IPS-18c (cell line): ENCODE data around the gene EDAR.

Experiments
- H3K4me3 ChIP-seq: 2 replicates; pipeline ENCODE4 v1.7.0; 2013; ENCODE audit warnings: low read depth, mild to moderate bottlenecking, low read length, moderate library complexity; ENCODE audit not compliant: insufficient read depth
- H3K9me3 ChIP-seq: one replicate; pipeline ENCODE4 v1.6.1; 2013; ENCODE audit warnings: mild to moderate bottlenecking, low read length, moderate library complexity; ENCODE audit not compliant: control insufficient read depth, insufficient read depth

EDAR gene

GRCh38 chr2:108910541-108911396, 78.3 kb downstream of the EDAR start:
- Histone ChIP-seq H3K4me3 (no peak overlapping the region), H3K9me3 (no peaks in the 10 kb centered on the region)

- H3K9me3 ChIP-seq: no peaks in the 10 kb centered on the region
- H3K4me3 ChIP-seq: no peak overlapping the region
These were observed 79.0 kb downstream of the EDAR start for GRCh38 chr2:108910011-108910431.

GRCh38 chr2:108909275-108909823, 79.7 kb downstream of the EDAR start:
- Histone ChIP-seq H3K9me3 (no peaks in the 10 kb centered on the region), H3K4me3 (no peak overlapping the region)

- no peaks in the 10 kb centered on the region for H3K9me3 ChIP-seq
- no peak overlapping the region for H3K4me3 ChIP-seq
These were observed 80.3 kb downstream of the EDAR start for GRCh38 chr2:108908713-108909070.

GRCh38 chr2:108907822-108908712, 81.0 kb downstream of the EDAR start:
- no peaks in the 10 kb centered on the region for H3K9me3 ChIP-seq

GRCh38 chr2:108906403-108907077, 82.5 kb downstream of the EDAR start:
- no peak overlapping the region for H3K4me3 ChIP-seq

More at GRCh38 chr2:108907822-108908712, 81.0 kb downstream of the EDAR start:
- no peak overlapping the region for H3K4me3 ChIP-seq

GRCh38 chr2:108905906-108906305, 83.1 kb downstream of the EDAR start:
- no peak overlapping the region for H3K4me3 ChIP-seq
- H3K9me3 ChIP-seq: no peaks in the 10 kb centered on the region

More at GRCh38 chr2:108906403-108907077, 82.5 kb downstream of the EDAR start:
- no peaks in the 10 kb centered on the region for H3K9me3 ChIP-seq

- Histone ChIP-seq H3K9me3 (no peaks in the 10 kb centered on the region), H3K4me3 (no peak overlapping the region)
These were observed 83.8 kb downstream of the EDAR start for GRCh38 chr2:108905176-108905575.

- H3K9me3 ChIP-seq: no peaks in the 10 kb centered on the region
- H3K4me3 ChIP-seq: no peak overlapping the region
These were observed 84.3 kb downstream of the EDAR start for GRCh38 chr2:108904680-108905079.

GRCh38 chr2:108898315-108899082, 90.5 kb downstream of the EDAR start:
- Histone ChIP-seq H3K4me3 (no peak overlapping the region), H3K9me3 (no peaks in the 10 kb centered on the region)

- H3K9me3 ChIP-seq: no peaks in the 10 kb centered on the region
- no peak overlapping the region for H3K4me3 ChIP-seq
These were observed 92.3 kb downstream of the EDAR start for GRCh38 chr2:108896741-108897140.

GRCh38 chr2:108895188-108895587, 93.8 kb downstream of the EDAR start:
- Histone ChIP-seq H3K9me3 (no peaks in the 10 kb centered on the region), H3K4me3 (no peak overlapping the region)

GRCh38 chr2:108894766-108895165, 94.3 kb downstream of the EDAR start:
- Histone ChIP-seq H3K4me3 (no peak overlapping the region), H3K9me3 (no peaks in the 10 kb centered on the region)

- Histone ChIP-seq H3K9me3 (no peaks in the 10 kb centered on the region), H3K4me3 (no peak overlapping the region)
These were observed 95.7 kb downstream of the EDAR start for GRCh38 chr2:108893277-108893676.

GRCh38 chr2:108889907-108890306, 99.1 kb downstream of the EDAR start:
- no peak overlapping the region for H3K4me3 ChIP-seq
- H3K9me3 ChIP-seq: no peaks in the 10 kb centered on the region

GRCh38 chr2:108884619-108885018, 104.4 kb downstream of the EDAR start:
- Histone ChIP-seq H3K9me3 (peaks cover 4% of the 10 kb centered on the region), H3K4me3 (no peak overlapping the region)

GRCh38 chr2:108878276-108878675, 110.7 kb downstream of the EDAR start:
- H3K9me3 ChIP-seq: peaks cover 4% of the 10 kb centered on the region
- H3K4me3 ChIP-seq: no peak overlapping the region
